Left forelimb (tissue), 1 donor: ENCODE data around the gene TYW1B.
"Not testable (repeated sequence)": the region's sequence is repeated elsewhere in the genome, so short reads cannot be mapped to it uniquely, and the experiment has no call there.

Experiments
- DNase-seq: peaks from one replicate; pipeline ENCODE4 v3.0.0-alpha.2; 2018; ENCODE audit warnings: low spot score

Gene TYW1B

DNA sequence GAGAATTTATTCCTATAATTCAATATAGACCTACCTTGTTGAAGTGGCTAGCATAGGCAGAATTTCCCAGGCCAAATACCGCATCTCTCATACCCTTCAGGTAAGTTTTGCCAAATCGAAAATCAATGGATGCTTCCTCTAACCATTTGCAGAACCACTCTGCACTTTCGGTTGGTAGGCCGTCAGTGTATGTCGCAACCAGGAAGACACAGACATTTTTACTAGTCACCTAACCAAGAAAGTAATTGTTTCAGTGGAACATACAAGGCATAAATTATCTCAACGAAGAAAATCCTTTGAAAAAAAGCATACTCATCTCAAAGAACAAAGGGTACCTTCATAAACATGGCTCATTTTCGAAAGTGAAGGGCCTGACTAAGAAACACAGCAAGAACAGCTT, 17.6 kb downstream of the TYW1B start:
- DNase-seq, result not testable (repeated sequence)

DNA sequence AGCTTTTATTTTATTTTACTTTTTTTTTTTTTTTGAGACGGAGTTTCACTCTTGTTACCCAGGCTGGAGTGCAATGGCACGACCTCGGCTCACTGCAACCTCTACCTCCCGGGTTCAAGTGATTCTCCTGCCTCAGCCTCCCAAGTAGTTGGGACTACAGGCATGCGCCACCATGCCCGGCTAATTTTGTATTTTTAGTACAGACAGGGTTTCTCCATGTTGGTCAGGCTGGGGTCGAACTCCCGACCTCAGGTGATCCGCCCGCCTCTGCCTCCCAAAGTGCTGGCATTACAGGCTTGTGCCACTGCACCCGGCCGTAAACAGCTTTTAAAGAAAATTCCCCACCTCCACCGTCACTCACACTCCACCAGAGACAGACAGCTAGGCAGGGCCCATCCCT, 19.5 kb downstream of the TYW1B start:
- not testable (repeated sequence) for DNase-seq

- not testable (repeated sequence) for DNase-seq
Measured at GRCh38 chr7:72806851-72807250, 21.1 kb downstream of the TYW1B start.

DNA sequence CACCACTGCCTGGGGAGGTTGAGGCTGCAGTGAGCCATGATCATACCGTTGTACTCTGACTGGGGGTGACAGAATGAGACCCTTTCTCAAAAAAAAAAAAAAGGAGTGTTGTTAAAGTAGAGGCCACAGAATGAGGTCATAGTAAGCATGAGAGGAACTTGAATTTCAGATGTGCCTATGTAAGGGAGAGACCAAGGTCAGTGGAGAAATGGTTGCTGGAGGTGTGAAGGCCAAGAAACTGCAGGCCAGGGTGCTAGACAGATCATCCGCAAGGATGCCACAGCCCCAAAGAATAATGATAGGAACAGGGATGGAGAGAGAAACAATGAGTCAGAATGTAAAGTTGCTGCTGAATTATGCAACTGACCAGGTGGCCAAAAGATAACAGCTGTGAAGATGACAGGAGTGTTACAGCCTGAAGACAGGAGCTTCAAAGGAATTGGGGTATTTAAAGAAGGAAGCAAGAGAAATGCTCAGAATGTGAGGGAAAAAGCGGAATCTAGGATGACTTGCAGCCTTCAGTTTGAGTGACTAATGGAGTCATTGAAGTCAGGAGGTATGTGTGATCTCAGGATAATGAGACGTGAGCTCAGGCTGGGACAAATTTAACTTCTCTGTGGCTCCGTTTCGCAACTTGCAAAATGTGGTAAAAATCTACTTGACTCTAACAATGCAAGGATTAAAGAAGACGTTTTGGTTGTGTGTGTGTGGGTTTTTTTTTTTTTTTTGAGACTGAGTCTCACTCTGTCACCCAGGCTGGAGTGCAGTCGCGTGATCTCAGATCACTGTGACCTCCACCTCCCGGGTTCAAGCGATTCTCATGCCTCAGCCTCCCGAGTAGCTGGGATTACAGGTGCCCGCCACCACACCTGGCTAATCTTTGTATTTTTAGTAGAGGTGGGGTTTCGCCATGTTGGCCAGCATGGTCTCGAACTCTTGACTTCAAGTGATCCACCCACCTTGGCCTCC, 22.2 kb downstream of the TYW1B start:
- no peak for DNase-seq

DNA sequence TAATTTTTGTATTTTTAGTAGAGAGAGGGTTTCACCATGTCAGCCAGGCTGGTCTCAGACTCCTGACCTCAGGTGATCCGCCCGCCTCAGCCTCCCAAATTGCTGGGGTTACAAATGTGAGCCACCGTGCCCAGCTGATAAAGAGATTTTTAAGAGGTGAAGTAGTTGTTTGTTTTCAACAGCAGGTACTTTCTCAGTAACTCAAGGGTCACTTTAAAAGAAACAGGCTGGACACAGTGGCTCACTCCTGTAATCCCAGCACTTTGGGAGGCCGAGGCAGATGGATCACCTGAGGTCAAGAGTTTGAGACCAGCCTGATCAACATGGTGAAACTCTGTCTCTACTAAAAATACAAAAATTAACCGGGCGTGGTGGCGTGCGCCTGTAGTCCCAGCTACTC, 24.2 kb downstream of the TYW1B start:
- not testable (repeated sequence) for DNase-seq

- not testable (repeated sequence) for DNase-seq
Measured at GRCh38 chr7:72801564-72801963, 26.4 kb downstream of the TYW1B start.

- DNase-seq, result not testable (repeated sequence)
Measured at GRCh38 chr7:72795401-72795800, 32.6 kb downstream of the TYW1B start.

- DNase-seq, result no peak
Measured at GRCh38 chr7:72793791-72794190, 34.2 kb downstream of the TYW1B start.

DNA sequence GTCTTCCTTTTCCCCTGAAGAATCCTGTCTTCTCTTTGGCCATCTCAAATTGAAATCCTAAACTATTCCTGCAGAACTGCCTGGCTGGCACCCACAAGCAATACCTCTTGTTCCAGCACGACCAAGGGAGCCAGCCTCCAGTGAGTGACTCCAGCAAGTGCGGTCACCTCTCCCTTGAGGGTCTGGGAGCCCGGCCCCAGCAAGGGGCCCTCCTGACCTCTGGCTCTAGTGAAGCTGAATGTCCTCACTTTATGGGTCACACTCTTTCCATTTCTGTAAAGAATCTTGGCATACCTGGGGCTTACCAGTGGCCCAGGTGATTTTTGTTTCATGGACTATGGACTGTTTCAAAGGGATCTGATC, 37.3 kb downstream of the TYW1B start:
- not testable (repeated sequence) for DNase-seq

- DNase-seq, result not testable (repeated sequence)
Measured at GRCh38 chr7:72790048-72790697, 37.8 kb downstream of the TYW1B start.

- DNase-seq, result no peak
Measured at GRCh38 chr7:72785166-72785955, 42.6 kb downstream of the TYW1B start.

DNA sequence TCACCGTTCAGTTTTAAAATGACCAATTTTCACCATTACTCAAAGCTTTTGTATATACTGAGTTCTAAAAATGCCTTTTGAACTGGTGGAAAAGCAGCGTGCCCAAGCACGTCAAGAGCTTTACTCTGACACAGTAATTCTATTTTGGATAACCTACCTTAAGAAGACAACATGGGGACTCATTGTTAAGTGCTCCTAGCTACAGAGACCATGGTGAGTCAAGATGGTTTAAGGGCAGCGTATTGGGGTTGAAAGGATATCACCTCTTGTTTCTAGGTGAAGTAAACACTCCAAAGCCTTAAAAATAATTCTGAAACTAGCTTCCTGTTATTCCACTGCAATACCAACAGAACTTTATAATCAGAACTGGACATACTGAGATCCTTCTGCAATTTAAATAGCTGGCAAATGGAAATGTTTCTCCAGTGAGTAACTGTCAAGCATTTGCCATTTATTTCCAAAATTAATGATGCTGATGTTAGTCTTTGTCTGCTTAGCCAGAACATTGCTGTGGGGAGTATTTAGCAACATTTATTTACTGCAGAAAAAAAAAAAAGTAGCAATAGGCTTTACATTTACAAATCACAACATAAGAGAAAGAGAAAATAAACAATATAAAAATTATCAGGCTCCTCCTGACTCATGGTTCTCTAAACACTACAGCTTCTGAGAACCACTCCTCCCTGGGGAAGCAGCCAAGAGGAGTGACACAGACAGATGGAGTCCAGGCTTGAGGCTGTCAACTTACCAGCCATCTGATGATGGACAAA, 44.2 kb downstream of the TYW1B start:
- DNase-seq, result not testable (repeated sequence)

GRCh38 chr7:72781631-72782030, 46.4 kb downstream of the TYW1B start:
- DNase-seq, result no peak

GRCh38 chr7:72781161-72781560, 46.8 kb downstream of the TYW1B start:
- DNase-seq, result no peak

GRCh38 chr7:72780289-72780894, 47.6 kb downstream of the TYW1B start:
- DNase-seq, result not testable (repeated sequence)

GRCh38 chr7:72777167-72777566, 50.8 kb downstream of the TYW1B start:
- DNase-seq, result not testable (repeated sequence)

DNA sequence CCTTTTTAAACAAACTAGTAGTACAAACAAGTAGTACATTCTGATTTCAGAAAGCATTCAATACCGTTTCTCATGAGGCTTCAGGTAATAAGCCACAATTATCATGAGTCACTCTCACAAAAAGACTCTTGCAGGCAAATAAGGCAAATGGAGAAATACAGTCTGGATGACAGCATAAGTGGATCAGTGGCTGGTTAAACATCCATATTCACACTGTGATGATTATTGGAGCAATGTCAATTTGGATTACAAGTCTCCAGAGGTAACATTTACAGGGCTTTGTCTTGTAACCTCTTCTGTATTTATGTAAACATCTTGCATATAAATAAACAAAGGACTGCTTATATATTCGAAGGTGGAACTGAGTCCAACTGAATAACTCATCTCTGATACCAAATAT, 55.4 kb downstream of the TYW1B start:
- not testable (repeated sequence) for DNase-seq

DNA sequence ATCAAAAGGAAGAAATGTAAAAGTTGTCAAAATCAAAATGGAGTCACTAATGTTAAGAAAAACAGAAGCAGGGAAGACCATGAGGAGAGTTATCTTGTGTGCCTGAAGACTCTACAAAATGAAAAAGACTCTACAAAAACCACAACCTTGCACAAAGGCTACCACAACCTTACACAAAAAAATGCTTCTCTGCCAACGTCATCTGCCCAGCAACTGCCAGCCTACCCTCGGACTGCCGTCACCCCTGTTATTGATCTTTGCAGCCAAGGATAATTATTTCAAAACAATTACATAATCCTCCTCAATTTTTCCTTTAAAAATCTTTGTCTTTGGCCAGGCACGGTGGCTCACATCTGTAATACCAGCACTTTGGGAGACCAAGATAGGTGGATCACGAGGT, 61.0 kb downstream of the TYW1B start:
- not testable (repeated sequence) for DNase-seq

GRCh38 chr7:72760602-72761001, 67.4 kb downstream of the TYW1B start:
- DNase-seq, result no peak

- no peak for DNase-seq
Measured at GRCh38 chr7:72754312-72754711, 73.7 kb downstream of the TYW1B start.

- DNase-seq, result no peak
Measured at GRCh38 chr7:72753781-72754180, 74.2 kb downstream of the TYW1B start.
